ENCODE measurements around the gene LCN1.
"Not testable (repeated sequence)": the region's sequence is repeated elsewhere in the genome, so short reads cannot be mapped to it uniquely, and the experiment has no call there.

The LCN1 gene

GRCh38 chr9:135504262-135505243 lies 16.7 kb upstream of the LCN1 start:
- DNase-seq (ENCODE audit: low read depth, low spot score) = peak; percentile 6

GRCh38 chr9:135505406-135506187 lies 15.6 kb upstream of the LCN1 start:
- no peak for DNase-seq (ENCODE audit: low read depth, low spot score)

GRCh38 chr9:135506327-135507103 lies 14.7 kb upstream of the LCN1 start:
- no peak for DNase-seq (ENCODE audit: low read depth, low spot score)

- no peak for DNase-seq (ENCODE audit: low read depth, low spot score)
Measured at GRCh38 chr9:135507104-135508035, 13.9 kb upstream of the LCN1 start.

- no peak for DNase-seq (ENCODE audit: low read depth, low spot score)
Measured at GRCh38 chr9:135508211-135508820, 12.9 kb upstream of the LCN1 start.

- DNase-seq (ENCODE audit: low read depth, low spot score) = no peak
Measured at GRCh38 chr9:135509458-135509857, 11.8 kb upstream of the LCN1 start.

GRCh38 chr9:135512241-135512603 lies 9.0 kb upstream of the LCN1 start:
- no peak for DNase-seq (ENCODE audit: low read depth, low spot score)

- no peak for DNase-seq (ENCODE audit: low read depth, low spot score)
Measured at GRCh38 chr9:135512904-135513303, 8.3 kb upstream of the LCN1 start.

GRCh38 chr9:135513351-135513846 lies 7.8 kb upstream of the LCN1 start:
- no peak for DNase-seq (ENCODE audit: low read depth, low spot score)

- DNase-seq (ENCODE audit: low read depth, low spot score) = not testable (repeated sequence)
Measured at GRCh38 chr9:135513906-135514305, 7.3 kb upstream of the LCN1 start.

- DNase-seq (ENCODE audit: low read depth, low spot score) = no peak
Measured at GRCh38 chr9:135514342-135515082, 6.7 kb upstream of the LCN1 start.

GRCh38 chr9:135515083-135515951 lies 5.9 kb upstream of the LCN1 start:
- no peak for DNase-seq (ENCODE audit: low read depth, low spot score)

GRCh38 chr9:135516132-135516860 lies 4.9 kb upstream of the LCN1 start:
- no peak for DNase-seq (ENCODE audit: low read depth, low spot score)

- DNase-seq (ENCODE audit: low read depth, low spot score) = no peak
Measured at GRCh38 chr9:135517407-135517822, 3.8 kb upstream of the LCN1 start.

GRCh38 chr9:135519179-135519971 lies 1.9 kb upstream of the LCN1 start:
- no peak for DNase-seq (ENCODE audit: low read depth, low spot score)

GRCh38 chr9:135521608-135522095 lies 412 bp downstream of the LCN1 start:
- DNase-seq (ENCODE audit: low read depth, low spot score) = no peak

All from smooth muscle cell of the brain vasculature (primary cell).